ENCODE results near the gene TMEM107. TPM values are rescaled to one million over a fixed set of nuclear protein-coding genes. Genes with fewer than 3 reads are reported as not detected.

Gene TMEM107
- total and polyA plus RNA-seq, 10 of the 15 experiments (the other 5 are each of a cell fraction or from before 2014, with no cell fraction given), result 7.9 to 38.7 (median 22.9) TPM

GRCh38 chr17:8209907-8210760 is 34.0 kb upstream of the TMEM107 start, which contains the start of gene AURKB (continued):
- TF ChIP-seq TAF1 (IDR thresholded peaks at IDR 0.05; ENCODE audit: borderline replicate concordance, low read depth, low read length) (peak; percentile 83; the same call in 1 of the 2 replicates), RUNX3 (IDR thresholded peaks at IDR 0.05; ENCODE audit: low read length) (peak; percentile 55), STAT3 (IDR thresholded peaks at IDR 0.05; ENCODE audit: low read depth, low read length) (no peak), IRF4 (IDR thresholded peaks at IDR 0.05; ENCODE audit: low read depth, low read length) (0 out of 2 replicates have a peak, but pooled peaks have one; percentile 33), TCF12 (IDR thresholded peaks at IDR 0.05; ENCODE audit: low read depth, low read length) (peak; percentile 52; the same call in 1 of the 2 replicates), CREB1 (IDR thresholded peaks at IDR 0.05; ENCODE audit: low read depth) (peak; percentile 86), JUND (IDR thresholded peaks at IDR 0.05; ENCODE audit: low read depth, low read length) (no peak), HCFC1 (IDR thresholded peaks at IDR 0.05; ENCODE audit: low read length) (no peak), GATAD2B (conservative IDR thresholded peaks at IDR 0.05; ENCODE audit: low read depth) (peak; percentile 60; the same call in 1 of the 2 replicates), SMC3 (IDR thresholded peaks at IDR 0.05; ENCODE audit: borderline replicate concordance, low read length) (no peak), ATF7 (IDR thresholded peaks at IDR 0.05; ENCODE audit: low read depth) (peak; percentile 79; the same call in 1 of the 2 replicates), FOXK2 (IDR thresholded peaks at IDR 0.05) (no peak), CHD2 (IDR thresholded peaks at IDR 0.05; ENCODE audit: borderline replicate concordance, low read depth, low read length) (peak; percentile 77; the same call in 1 of the 2 replicates), SIN3A (IDR thresholded peaks at IDR 0.05; ENCODE audit: low read depth, low read length) (peak; percentile 100), ESRRA (IDR thresholded peaks at IDR 0.05; ENCODE audit: low read length) (no peak), FOS (IDR thresholded peaks at IDR 0.05; ENCODE audit: borderline replicate concordance, extremely low read depth, insufficient read length) (peak; percentile 39), POLR2AphosphoS5 (IDR thresholded peaks at IDR 0.05; ENCODE audit: low read length) (peak; percentile 91), ZNF384 (IDR thresholded peaks at IDR 0.05; ENCODE audit: borderline replicate concordance, low read depth, low read length) (no peak), ZNF592 (IDR thresholded peaks at IDR 0.05) (no peak), ZBTB33 (IDR thresholded peaks at IDR 0.05) (no peak), FOXM1 (IDR thresholded peaks at IDR 0.05; ENCODE audit: low read depth, low read length) (peak; percentile 70; the same call in 1 of the 2 replicates), WRNIP1 (IDR thresholded peaks at IDR 0.05; ENCODE audit: borderline replicate concordance, low read depth, low read length) (no peak), MYC (IDR thresholded peaks at IDR 0.05; ENCODE audit: insufficient read depth, insufficient read length, insufficient replicate concordance, low read length, severe bottlenecking) (peak; percentile 75), IRF3 (IDR thresholded peaks at IDR 0.05) (no peak; the same call in 1 of the 2 replicates)
